Adipose tissue (tissue), 3 donors: ENCODE measurements around the gene RIC8B. TPM values are rescaled to one million over a fixed set of nuclear protein-coding genes. Genes with fewer than 3 reads are reported as not detected.

Experiments used
- H3K27ac ChIP-seq: one replicate; pipeline ENCODE4 v1.5.1; 2013; ENCODE audit warnings: low read depth, low read length
- WGBS, 3 donors: extraction: QIAGEN DNeasy Blood & Tissue Kit; methylation state at CpG; one replicate each; pipeline ENCODE4 v1.1.7; 2013; 5-methylcytosine and 5-hydroxymethylcytosine counted together
- polyA plus RNA-seq, 3 donors: library from polyadenylated mRNA; stranded (reverse); fragments of 200-250 nt; gene quantifications; one replicate each; pipeline ENCODE4 v1.2.3, GENCODE V29; 2013
- donor health status: healthy with polysubstance abuse.
- donor health status: Bipolar disorder and iron deficiency.
- donor health status: healthy.

The RIC8B gene
- polyA plus RNA-seq, 3 donors, result 4.9 to 7.6 (median 5.8) TPM

- WGBS, 3 donors, result 50 to 69% (median 66%) methylated on average over 1 of the region's 1 CpG
- no peak overlapping the region for H3K27ac ChIP-seq
Observed at GRCh38 chr12:106782619-106783018, 8.1 kb downstream of the RIC8B start.

- 92 to 94% (median 93%) methylated on average over 5 of the region's 5 CpGs for WGBS, 3 donors
- no peak overlapping the region for H3K27ac ChIP-seq
Observed at GRCh38 chr12:106783515-106783914, 9.0 kb downstream of the RIC8B start.

GRCh38 chr12:106790020-106790419, 15.5 kb downstream of the RIC8B start:
- WGBS, 3 donors, result 64 to 92% (median 91%) methylated on average over 2 of the region's 2 CpGs

GRCh38 chr12:106791531-106791930, 17.0 kb downstream of the RIC8B start:
- H3K27ac ChIP-seq, result no peak overlapping the region

More at GRCh38 chr12:106790020-106790419, 15.5 kb downstream of the RIC8B start:
- H3K27ac ChIP-seq, result no peak overlapping the region

- 73 to 85% (median 75%) methylated on average over 1 of the region's 1 CpG for WGBS, 3 donors
- no peak overlapping the region for H3K27ac ChIP-seq
Observed at GRCh38 chr12:106794369-106794768, 19.9 kb downstream of the RIC8B start.

- H3K27ac ChIP-seq, result no peak overlapping the region
- WGBS, 3 donors, result 19 to 28% (median 26%) methylated on average over 1 of the region's 1 CpG
Observed at GRCh38 chr12:106801167-106801708, 26.8 kb downstream of the RIC8B start.

GRCh38 chr12:106801830-106802533, 27.5 kb downstream of the RIC8B start:
- WGBS, 3 donors, result 57 to 85% (median 84%) methylated on average over 4 of the region's 4 CpGs
- H3K27ac ChIP-seq, result no peak overlapping the region

GRCh38 chr12:106804668-106805067, 30.2 kb downstream of the RIC8B start:
- WGBS, 3 donors, result 30 to 64% (median 62%) methylated on average over 3 of the region's 3 CpGs
- H3K27ac ChIP-seq, result no peak overlapping the region

GRCh38 chr12:106814714-106815113, 40.2 kb downstream of the RIC8B start:
- WGBS, 3 donors, result 86 to 89% (median 87%) methylated on average over 6 of the region's 6 CpGs
- H3K27ac ChIP-seq, result no peak overlapping the region

- WGBS, 3 donors, result 94 to 99% (median 97%) methylated on average over 1 of the region's 1 CpG
- no peak overlapping the region for H3K27ac ChIP-seq
Observed at GRCh38 chr12:106815741-106816140, 41.3 kb downstream of the RIC8B start.

GRCh38 chr12:106816231-106816630, 41.7 kb downstream of the RIC8B start:
- 85 to 94% (median 92%) methylated on average over 2 of the region's 2 CpGs for WGBS, 3 donors
- no peak overlapping the region for H3K27ac ChIP-seq

GRCh38 chr12:106819991-106820390, 45.5 kb downstream of the RIC8B start:
- no peak overlapping the region for H3K27ac ChIP-seq
- 85 to 90% (median 89%) methylated on average over 1 of the region's 1 CpG for WGBS, 3 donors

- no peak overlapping the region for H3K27ac ChIP-seq
- 83 to 92% (median 90%) methylated on average over 4 of the region's 4 CpGs for WGBS, 3 donors
Observed at GRCh38 chr12:106831699-106832098, 57.2 kb downstream of the RIC8B start.

- 95 to 96% (median 96%) methylated on average over 8 of the region's 8 CpGs for WGBS, 3 donors
Observed at GRCh38 chr12:106837782-106838181, 63.3 kb downstream of the RIC8B start.

GRCh38 chr12:106839333-106839732, 64.9 kb downstream of the RIC8B start:
- no peak overlapping the region for H3K27ac ChIP-seq
- 87 to 100% (median 88%) methylated on average over 1 of the region's 1 CpG for WGBS, 3 donors

More at GRCh38 chr12:106837782-106838181, 63.3 kb downstream of the RIC8B start:
- no peak overlapping the region for H3K27ac ChIP-seq

GRCh38 chr12:106840243-106840642, 65.8 kb downstream of the RIC8B start:
- H3K27ac ChIP-seq, result no peak overlapping the region
- 23 to 38% (median 38%) methylated on average over 1 of the region's 1 CpG for WGBS, 3 donors

GRCh38 chr12:106841510-106842302, 67.2 kb downstream of the RIC8B start:
- 7 to 12% (median 8%) methylated on average over 1 of the region's 1 CpG for WGBS, 3 donors

GRCh38 chr12:106845902-106846301, 71.4 kb downstream of the RIC8B start:
- WGBS, 3 donors, result 85 to 94% (median 92%) methylated on average over 4 of the region's 4 CpGs
- H3K27ac ChIP-seq, result no peak overlapping the region

More at GRCh38 chr12:106841510-106842302, 67.2 kb downstream of the RIC8B start:
- H3K27ac ChIP-seq, result no peak overlapping the region

GRCh38 chr12:106847861-106848260, 73.4 kb downstream of the RIC8B start:
- 70 to 89% (median 81%) methylated on average over 2 of the region's 2 CpGs for WGBS, 3 donors
- no peak overlapping the region for H3K27ac ChIP-seq
